Aorta (tissue), 5 donors: ENCODE measurements around the gene CUTA. TPM values are rescaled to one million over a fixed set of nuclear protein-coding genes. Genes with fewer than 3 reads are reported as not detected.

Source experiments
- ATAC-seq: fragments of 200-7000 bp; cut with Tn5 transposase; one replicate; pipeline ENCODE4 v1.9.1; 2022; ENCODE audit warnings: moderate library complexity; ENCODE audit not compliant: low FRiP score
- DNase-seq, 2 donors: peaks; one replicate each; pipeline ENCODE4 v3.0.0-alpha.2; 2020
- H3K27ac ChIP-seq, 2 donors: one replicate each; pipeline ENCODE4 v1.5.1; 2013; ENCODE audit warnings: low read length in 2 of 2, mild to moderate bottlenecking in 2 of 2, moderate library complexity in 2 of 2, control low read depth in 1 of 2, inconsistent platforms in 1 of 2, low read depth in 1 of 2
- H3K27me3 ChIP-seq, 2 donors: one replicate each; pipeline ENCODE4 v1.6.1; 2013; ENCODE audit warnings: control low read depth in 1 of 2, low read length in 1 of 2, mild to moderate bottlenecking in 1 of 2, moderate library complexity in 1 of 2; ENCODE audit not compliant: insufficient read depth in 2 of 2, control insufficient read depth in 1 of 2
- H3K36me3 ChIP-seq, 2 donors: one replicate each; pipeline ENCODE4 v1.6.1; 2013; ENCODE audit warnings: control low read depth in 1 of 2, low read length in 1 of 2, mild to moderate bottlenecking in 1 of 2; ENCODE audit not compliant: insufficient read depth in 2 of 2, control insufficient read depth in 1 of 2
- H3K4me1 ChIP-seq, 2 donors: one replicate each; pipeline ENCODE4 v1.6.1; 2013; ENCODE audit warnings: low read length in 2 of 2, control low read depth in 1 of 2, mild to moderate bottlenecking in 1 of 2, moderate library complexity in 1 of 2; ENCODE audit not compliant: insufficient read depth in 2 of 2, control insufficient read depth in 1 of 2
- H3K4me3 ChIP-seq, 2 donors: one replicate each; pipeline ENCODE4 v1.5.1; 2013; ENCODE audit warnings: low read length in 2 of 2, control low read depth in 1 of 2, mild to moderate bottlenecking in 1 of 2
- H3K9me3 ChIP-seq: one replicate; pipeline ENCODE4 v1.6.1; 2013; ENCODE audit warnings: mild to moderate bottlenecking, low read length; ENCODE audit not compliant: control insufficient read depth
- WGBS, 2 donors: extraction: QIAGEN DNeasy Blood & Tissue Kit; methylation state at CpG; one replicate each; pipeline ENCODE4 v1.1.7; 2013; 5-methylcytosine and 5-hydroxymethylcytosine counted together
- intact Hi-C, 2 donors: fragments of 100-400 bp; cut with DNase I; formaldehyde crosslinking; loops; one replicate each; pipeline versions ENCODE4 v1.14.2 to v1.15.0; 2022
- polyA plus RNA-seq, 2 donors: library from polyadenylated mRNA; stranded (reverse); fragments of 200-250 nt; gene quantifications; one replicate each; pipeline ENCODE4 v1.2.3, GENCODE V29; 2013
- total RNA-seq, 2 donors: library from RNA; stranded (reverse); fragmentation: NEBNext Ultra II Directional; extraction: Animal tissue kit (Norgen Biotek cat#: 25700); gene quantifications; one replicate each; pipeline ENCODE4 v1.2.1, GENCODE V29; 2021
- donor health status: healthy with polysubstance abuse.
- donor health status: Bipolar disorder and iron deficiency.
- donor health status: DM: no; HTN: no; CAD: no.
- donor health status: DM: no; HTN: no; CAD: no.
- donor health status: DM: yes; HTN: yes; CAD: no.

CUTA gene
- total and polyA plus RNA-seq, 4 donors = 89.9 to 191 (median 115) TPM

GRCh38 chr6:33428966-33429749, 11.3 kb upstream of the CUTA start:
- WGBS, 2 donors = 47 to 66% methylated on average over 5 of the region's 5 CpGs
- H3K4me3 ChIP-seq = no peak overlapping the region
- H3K9me3 ChIP-seq = no peaks in the 10 kb centered on the region
- H3K27me3 ChIP-seq = no peaks in the 10 kb centered on the region
- peak in 1 of 2 donors; percentile 58 for DNase-seq
- no peak overlapping the region for H3K27ac ChIP-seq
- intact Hi-C loops = no loop called here
- H3K4me1 ChIP-seq = peaks cover 1 to 3% of the 10 kb centered on the region in 2 donors
- H3K36me3 ChIP-seq = no peaks in the 10 kb centered on the region
- no peak for ATAC-seq

DNA sequence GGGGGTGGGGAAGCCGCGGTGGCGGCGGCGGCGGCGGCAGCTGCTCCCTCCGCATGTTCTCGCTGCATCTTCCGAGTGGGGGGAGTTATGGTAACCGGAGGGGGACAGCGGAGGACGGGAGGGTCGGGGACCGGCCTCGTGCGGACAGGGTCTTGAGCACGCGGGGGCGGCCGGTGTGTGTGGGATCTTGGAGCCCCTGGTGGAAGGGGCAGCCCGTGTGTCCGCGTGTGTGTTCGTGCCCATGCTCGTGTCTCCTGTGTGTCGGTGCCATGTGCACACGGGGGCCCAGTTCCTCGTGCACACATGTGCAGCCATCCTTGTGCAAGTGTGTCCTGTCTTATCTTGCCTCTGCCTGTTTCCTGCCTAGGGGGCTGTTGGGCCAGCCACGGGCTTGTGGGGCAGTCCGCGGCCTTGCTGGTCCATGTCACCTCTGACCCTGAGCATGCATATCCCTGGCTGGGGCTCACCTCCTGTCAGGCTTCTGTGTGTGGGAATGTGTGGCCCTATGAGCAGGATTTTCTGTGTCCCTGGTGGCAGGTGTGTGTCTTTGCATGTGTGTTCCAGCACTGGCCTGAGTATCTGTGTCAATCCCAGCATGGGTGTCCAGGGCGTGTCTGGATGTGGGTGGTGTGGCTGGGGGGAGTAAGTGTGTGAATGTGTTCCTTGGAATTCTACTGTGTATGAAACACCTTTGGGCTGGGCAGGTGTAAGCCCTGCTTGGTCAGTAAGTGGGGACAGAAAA, 10.5 kb upstream of the CUTA start:
- DNase-seq (peak; percentile 52 to 82), ATAC-seq (no peak)
- Histone ChIP-seq H3K4me3 (peak overlapping the region; percentile 63 to 77), H3K27me3 (no peaks in the 10 kb centered on the region), H3K36me3 (no peaks in the 10 kb centered on the region), H3K4me1 (peaks cover 1 to 3% of the 10 kb centered on the region in 2 donors), H3K27ac (no peak overlapping the region), H3K9me3 (no peaks in the 10 kb centered on the region)
- 7 to 14% methylated on average over 16 to 33 of the region's 33 CpGs for WGBS, 2 donors
- intact Hi-C loops = no loop called here

DNA sequence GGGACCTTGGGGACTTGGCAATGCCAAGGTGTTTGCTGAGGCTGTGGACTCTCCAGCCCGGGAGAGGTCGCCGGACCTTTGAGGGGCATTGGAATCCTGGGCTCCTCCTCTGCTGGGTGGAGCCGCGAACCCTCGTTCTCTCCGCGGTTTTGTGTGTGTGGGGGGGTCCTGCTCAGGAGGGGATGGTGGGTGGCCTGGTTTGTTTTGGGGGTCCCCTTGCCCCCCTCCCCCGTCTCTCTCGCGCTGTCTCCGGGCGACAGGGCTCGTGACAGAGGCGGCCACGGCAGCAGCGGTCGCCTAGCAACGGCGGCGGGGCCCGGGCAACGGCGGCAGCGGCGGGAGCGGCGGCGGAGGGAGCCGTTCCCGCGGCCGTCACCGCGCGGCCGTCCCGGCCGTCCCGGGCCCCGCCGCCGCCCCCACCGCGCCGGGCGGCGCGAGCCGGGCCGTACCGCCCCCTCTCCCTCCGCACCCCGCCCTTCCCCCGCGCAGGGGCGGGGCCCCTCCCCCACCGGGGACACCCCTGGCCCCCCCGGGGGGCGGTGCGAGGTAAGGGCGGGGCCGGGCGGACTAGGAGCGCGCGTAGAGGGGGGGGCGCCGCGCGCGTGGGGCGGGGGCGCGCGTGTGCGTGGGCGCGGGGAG, 9.8 kb upstream of the CUTA start:
- Histone ChIP-seq H3K27ac (no peak overlapping the region), H3K4me3 (peak overlapping the region; percentile 63 to 77), H3K9me3 (no peaks in the 10 kb centered on the region), H3K4me1 (peaks cover 1 to 3% of the 10 kb centered on the region in 2 donors), H3K27me3 (no peaks in the 10 kb centered on the region), H3K36me3 (no peaks in the 10 kb centered on the region)
- peak; percentile 72 to 86 for DNase-seq
- intact Hi-C loops = loop anchor here in 1 of 2 donors (2.0 kb wide), 1 partner anchor 37 kb away; the partner anchor contains the start of gene KIFC1
- no peak for ATAC-seq
- 1% methylated on average over 32 to 79 of the region's 79 CpGs for WGBS, 2 donors

DNA sequence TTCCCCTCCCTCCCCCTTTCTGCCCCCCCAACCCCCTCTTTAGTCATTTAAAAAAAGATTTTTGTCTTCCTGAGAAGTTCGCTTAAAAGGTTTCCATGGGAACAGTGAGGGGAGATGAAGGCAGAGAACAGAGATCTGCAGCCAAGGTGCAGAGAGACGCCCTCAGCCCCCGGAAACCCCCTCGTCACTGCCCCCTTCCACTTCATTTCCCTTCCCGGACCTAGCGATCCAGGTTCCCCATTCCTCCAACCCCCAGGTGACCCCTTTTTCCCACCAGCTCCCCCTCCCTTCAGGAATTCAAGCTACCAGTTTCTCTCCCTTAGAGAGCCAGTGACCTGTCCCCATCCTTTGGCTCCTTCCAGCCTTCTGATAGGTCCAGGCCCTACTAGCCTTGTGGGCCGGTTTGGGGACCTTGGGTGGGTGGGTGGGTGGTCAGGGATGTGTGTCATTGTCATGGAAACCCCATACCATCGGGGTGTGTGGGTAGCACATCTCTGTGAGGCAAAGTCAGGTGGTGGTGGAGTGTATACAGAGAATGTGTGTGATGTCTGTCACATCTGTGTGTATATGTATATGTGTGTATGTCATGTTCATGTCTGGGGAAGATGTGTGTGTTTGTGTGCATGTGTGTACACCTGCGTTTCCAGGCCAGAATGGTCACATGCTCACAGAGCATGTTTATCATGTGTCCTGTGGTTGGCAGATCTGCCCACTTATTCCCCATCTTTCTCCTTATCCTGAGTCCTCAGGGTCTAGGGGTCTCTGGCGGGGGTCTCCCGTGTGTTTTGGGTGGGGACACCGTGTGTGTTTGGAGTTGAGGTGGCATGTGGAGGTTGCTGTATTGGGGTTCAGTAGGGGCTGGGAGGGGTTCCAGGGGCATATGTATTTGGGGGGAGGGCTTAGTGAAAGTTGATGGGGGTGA, 8.9 kb upstream of the CUTA start:
- WGBS, 2 donors = 11 to 13% methylated on average over 12 of the region's 12 CpGs
- H3K27ac ChIP-seq = no peak overlapping the region
- no peaks in the 10 kb centered on the region for H3K36me3 ChIP-seq

GRCh38 chr6:33425668-33426577, 8.0 kb upstream of the CUTA start:
- intact Hi-C loops = loop anchor here (1.0 to 2.0 kb wide), 2 partner anchors 35 kb away; partner anchors contain the start of gene KIFC1 (in 2 of the 2)

More for the DNA sequence above, 8.9 kb upstream of the CUTA start:
- intact Hi-C loops = loop anchor here in 1 of 2 donors (2.0 kb wide), 1 partner anchor 36 kb away; the partner anchor contains the start of gene KIFC1
- H3K9me3 ChIP-seq = no peaks in the 10 kb centered on the region
- H3K4me1 ChIP-seq = peaks cover 1 to 3% of the 10 kb centered on the region in 2 donors
- no peak for ATAC-seq
- H3K4me3 ChIP-seq = peak overlapping the region in 1 of 2 donors; percentile 42
- DNase-seq = peak in 1 of 2 donors; percentile 68
- no peaks in the 10 kb centered on the region for H3K27me3 ChIP-seq

DNA sequence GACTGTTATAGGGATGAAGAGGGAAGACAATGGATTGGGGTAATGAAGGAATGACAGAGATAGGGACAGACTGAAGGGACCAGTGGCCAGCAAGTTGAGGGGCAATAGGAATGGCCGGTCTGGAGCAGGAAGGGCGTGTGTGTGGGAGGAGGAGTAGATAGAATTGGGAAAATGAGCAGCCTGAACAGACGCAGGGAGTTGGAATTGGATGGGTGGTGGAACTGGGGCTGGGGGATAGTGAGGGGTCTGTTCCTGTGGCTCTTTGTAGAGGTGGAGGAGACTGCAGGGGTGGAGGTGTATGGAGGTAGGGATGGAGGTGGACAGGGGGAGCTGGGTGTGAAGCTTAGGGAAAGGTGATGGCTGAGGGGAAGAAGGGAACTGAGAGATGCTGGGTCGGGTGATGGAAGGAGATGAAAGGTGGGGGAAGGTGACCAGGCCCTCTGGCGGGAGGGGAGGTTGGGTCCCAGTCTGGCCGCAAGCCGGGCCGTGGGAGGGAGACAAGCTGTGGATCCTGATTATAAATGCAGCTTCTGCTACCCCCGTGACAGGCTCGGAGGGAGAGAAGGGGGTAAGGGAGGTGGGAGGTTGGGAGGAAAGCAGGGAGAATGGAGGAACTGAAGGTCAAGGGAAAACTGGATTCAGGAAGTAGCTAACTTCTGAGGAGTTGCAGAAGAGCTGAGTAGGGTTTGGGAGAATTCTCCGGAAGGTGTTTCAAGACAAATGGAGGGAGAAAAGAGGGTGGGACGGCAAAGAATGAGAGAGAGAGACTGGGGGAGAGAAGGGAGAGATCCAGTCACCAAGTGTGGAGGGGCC, 7.2 kb upstream of the CUTA start:
- Histone ChIP-seq H3K27ac (peak overlapping the region; percentile 65 to 72), H3K36me3 (no peaks in the 10 kb centered on the region), H3K4me3 (peak overlapping the region; percentile 42 to 44), H3K4me1 (peaks cover 1 to 3% of the 10 kb centered on the region in 2 donors), H3K9me3 (no peaks in the 10 kb centered on the region), H3K27me3 (no peaks in the 10 kb centered on the region)
- intact Hi-C loops = loop anchor here in 1 of 2 donors (1.0 kb wide), 1 partner anchor 34 kb away; the partner anchor contains the start of gene KIFC1
- ATAC-seq (peak; percentile 1), DNase-seq (peak in 1 of 2 donors; percentile 74)
- WGBS, 2 donors = 10 to 12% methylated on average over 12 of the region's 12 CpGs

More at GRCh38 chr6:33425668-33426577, 8.0 kb upstream of the CUTA start:
- DNase-seq (peak; percentile 92 to 96), ATAC-seq (peak; percentile 87)
- WGBS, 2 donors = 2% methylated on average over 26 to 43 of the region's 43 CpGs
- peak overlapping the region; percentile 68 to 72 for H3K27ac ChIP-seq
- H3K27me3 ChIP-seq = no peaks in the 10 kb centered on the region
- H3K4me3 ChIP-seq = peak overlapping the region; percentile 42 to 44
- no peaks in the 10 kb centered on the region for H3K36me3 ChIP-seq
- peaks cover 1 to 3% of the 10 kb centered on the region in 2 donors for H3K4me1 ChIP-seq
- no peaks in the 10 kb centered on the region for H3K9me3 ChIP-seq

- Histone ChIP-seq H3K27ac (no peak overlapping the region), H3K27me3 (no peaks in the 10 kb centered on the region), H3K4me3 (no peak overlapping the region), H3K4me1 (peaks cover 1 to 3% of the 10 kb centered on the region in 2 donors), H3K9me3 (no peaks in the 10 kb centered on the region), H3K36me3 (no peaks in the 10 kb centered on the region)
- DNase-seq = peak in 1 of 2 donors; percentile 9
- intact Hi-C loops = no loop called here
- WGBS, 2 donors = 93% methylated on average over 2 of the region's 2 CpGs
- no peak for ATAC-seq
Observed at GRCh38 chr6:33423777-33424176, 5.9 kb upstream of the CUTA start.
